Measurements from ENCODE around the gene ARCN1.

- TF ChIP-seq CTCF (IDR thresholded peaks at IDR 0.05) (no peak), POLR2A (IDR thresholded peaks at IDR 0.05) (no peak)
Observed at GRCh38 chr11:118606844-118607228, 34.6 kb downstream of the ARCN1 start.

Data from esophagus squamous epithelium (tissue), 4 donors.